Measurements from ENCODE around the gene DLG5.

Gene DLG5

GRCh38 chr10:77946084-77946483, 19.5 kb upstream of the DLG5 start:
- DNase-seq: no peak

DNA sequence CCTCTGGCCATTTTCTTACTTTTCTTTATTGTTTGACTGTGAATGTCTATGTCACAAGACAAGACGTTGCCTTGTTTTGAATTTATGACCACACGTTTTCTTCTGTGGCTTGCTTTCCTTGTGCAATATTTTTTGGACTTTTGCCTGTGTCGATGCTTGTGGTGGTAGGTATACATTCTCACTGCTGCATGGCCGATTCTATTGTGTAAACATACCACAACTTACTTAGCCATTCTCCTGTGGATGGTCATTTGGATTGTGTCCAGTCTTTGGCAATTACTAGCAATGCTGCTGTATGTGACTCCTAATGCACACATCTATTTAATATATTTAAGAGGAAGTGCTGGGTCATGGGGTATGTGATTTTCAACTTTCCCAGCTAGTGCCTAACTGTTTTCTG, 18.0 kb upstream of the DLG5 start:
- DNase-seq: no peak

DNA sequence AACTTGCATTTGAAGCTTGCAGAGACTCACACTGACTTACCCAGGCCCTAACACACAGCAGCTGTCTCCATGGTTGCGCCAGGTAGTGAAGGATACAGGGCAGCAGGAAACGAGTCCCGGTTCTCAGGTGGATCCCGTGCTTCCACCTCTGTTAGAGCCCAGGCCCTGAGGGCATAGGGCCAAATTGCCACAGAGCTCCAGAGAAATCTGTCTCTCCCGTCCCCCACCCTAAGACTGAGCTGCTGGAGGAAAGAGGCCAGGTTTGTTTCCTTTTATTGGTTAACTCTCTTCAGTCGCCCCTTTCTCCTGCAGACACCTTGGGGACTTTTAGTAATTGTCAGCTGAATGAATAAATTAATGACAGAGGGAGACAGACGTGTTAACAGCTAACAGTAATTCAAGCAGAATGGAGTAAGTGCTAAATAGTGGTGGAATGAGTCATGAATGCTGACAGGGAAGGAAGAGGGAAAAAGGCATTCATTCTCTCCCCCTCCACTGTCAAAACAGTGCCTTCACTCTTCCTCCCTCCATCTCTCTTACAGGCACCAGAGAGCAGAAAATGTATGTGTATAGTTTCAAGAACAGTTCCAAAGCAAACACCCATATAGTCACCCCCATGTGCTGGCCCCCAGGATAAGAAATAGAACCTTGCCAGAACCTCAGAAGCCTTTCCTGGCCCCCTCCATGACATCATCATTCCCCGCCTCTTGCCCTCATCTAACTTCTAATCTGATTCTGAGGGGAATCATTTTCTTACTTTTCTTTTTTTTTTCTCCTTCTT, 16.8 kb upstream of the DLG5 start:
- no peak for DNase-seq

- no peak for DNase-seq
Measured at GRCh38 chr10:77941790-77942189, 15.2 kb upstream of the DLG5 start.

DNA sequence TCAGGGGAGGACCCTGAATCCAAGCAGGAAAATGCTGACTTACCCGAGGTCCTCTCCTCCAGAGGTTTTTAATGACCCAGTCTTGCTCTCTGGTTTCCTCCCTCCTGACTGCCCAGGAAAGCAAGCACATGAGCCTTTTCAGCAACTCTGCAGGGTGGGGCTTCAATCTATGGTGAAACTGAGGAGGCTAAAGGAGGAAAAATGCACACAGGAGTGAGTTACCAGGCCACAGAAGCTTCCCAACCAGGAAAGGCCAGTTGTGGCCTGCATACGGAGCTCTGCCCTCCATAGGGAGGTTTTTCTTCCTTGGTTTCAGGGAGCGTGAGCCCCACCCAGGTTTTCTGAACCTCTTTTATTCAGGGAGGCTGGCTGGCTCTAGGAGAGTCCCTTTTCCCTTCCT, 14.1 kb upstream of the DLG5 start:
- DNase-seq: no peak

GRCh38 chr10:77940225-77940624, 13.7 kb upstream of the DLG5 start:
- no peak for DNase-seq

DNA sequence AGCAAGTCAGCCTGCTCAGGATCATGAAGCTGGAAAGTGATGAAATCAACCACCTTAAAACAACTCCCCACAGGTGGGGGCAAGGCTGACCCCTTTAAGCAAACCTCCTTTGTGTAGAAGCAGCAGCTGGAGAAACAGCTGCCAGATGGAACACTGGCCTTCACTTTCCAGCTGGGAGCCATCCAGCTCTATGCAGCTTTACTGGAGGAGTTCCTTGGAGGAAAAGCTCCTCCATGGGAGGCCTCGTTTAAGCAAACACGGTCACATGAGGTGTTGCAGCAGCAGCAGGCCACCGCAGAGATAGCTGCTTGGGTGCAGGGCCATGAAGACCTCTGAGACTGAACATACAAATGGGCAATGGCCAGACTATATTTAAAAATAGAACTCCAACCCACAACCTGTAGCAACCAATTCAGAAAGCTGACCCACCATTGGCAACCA, 13.0 kb upstream of the DLG5 start:
- DNase-seq: no peak

- DNase-seq: no peak
Measured at GRCh38 chr10:77936697-77937567, 10.4 kb upstream of the DLG5 start.

DNA sequence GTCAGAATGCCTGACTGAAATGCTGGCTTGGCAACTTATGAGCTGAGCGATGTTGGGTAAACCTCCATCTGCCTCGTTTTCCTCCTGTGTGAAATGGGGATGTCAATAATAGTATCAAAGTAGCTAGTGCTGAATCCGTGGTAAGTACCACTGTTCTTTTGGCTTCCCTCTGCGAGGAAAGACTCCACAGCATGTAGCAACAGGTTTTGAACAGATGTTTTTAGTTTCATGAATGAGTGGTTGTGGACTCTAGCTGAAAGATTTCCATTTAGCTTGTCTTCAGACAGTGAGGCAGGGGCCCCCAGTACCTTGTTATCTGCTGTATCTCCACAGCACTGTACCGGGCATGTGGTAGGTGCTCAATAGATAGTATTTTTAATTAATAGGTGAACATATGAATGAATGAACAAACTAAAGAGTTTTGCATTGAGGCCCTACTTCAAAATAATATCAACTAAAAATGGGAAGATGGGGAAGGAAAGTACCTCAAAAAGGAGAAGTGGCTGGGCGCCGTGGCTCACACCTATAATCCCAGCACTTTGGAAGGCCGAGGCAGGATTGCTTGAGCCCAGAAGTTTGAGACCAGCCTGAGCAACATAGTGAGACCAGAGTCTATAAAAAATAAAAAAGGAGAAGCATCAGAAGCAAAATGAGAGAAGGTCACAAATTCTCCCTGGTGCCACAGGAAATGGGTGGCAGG, 5.6 kb upstream of the DLG5 start:
- DNase-seq: no peak

GRCh38 chr10:77927402-77928246, 1.1 kb upstream of the DLG5 start:
- no peak for DNase-seq

GRCh38 chr10:77925795-77926565, 575 bp downstream of the DLG5 start:
- DNase-seq: no peak

DNA sequence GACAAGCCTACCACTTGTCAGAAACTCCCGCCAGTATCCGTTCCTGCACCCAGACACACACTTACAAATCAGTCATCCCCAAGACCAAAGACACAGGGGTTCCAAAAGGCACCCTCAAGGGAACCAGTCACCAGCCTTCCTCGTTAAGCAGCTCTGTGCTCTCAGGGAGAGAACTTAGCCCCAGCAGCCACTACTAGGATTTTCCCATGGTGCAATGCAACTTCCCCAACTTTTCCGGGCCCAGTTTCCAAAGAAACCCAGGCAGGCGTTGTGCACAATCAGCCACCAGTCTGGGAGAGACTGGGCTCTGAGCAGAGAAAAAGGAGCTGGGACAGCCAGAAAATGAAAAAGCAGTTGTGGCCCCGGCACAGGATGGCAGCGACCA, 1.2 kb downstream of the DLG5 start:
- DNase-seq: no peak

GRCh38 chr10:77922566-77923179, 3.9 kb downstream of the DLG5 start:
- DNase-seq: no peak

GRCh38 chr10:77922055-77922454, 4.5 kb downstream of the DLG5 start:
- no peak for DNase-seq

- no peak for DNase-seq
Measured at GRCh38 chr10:77921395-77921794, 5.2 kb downstream of the DLG5 start.

GRCh38 chr10:77920495-77920894, 6.1 kb downstream of the DLG5 start:
- DNase-seq: no peak

DNA sequence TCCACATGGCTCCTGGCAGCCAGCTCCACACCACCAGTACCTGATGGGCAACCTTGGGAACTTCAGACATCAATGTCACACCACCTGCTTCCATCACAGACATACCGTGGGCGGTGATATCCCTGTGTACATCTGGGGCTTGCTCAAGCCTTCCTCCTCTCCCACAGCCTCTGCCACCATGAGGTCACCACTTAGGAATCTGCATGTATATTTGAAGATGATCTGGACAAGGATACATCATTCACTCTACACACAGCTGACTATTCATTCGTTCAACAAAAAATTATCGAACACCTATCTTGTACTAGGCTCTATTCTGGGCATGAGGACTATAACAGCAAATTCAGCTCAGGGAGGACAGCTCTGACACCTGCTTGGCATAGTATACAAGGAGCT, 6.8 kb downstream of the DLG5 start:
- DNase-seq: no peak

GRCh38 chr10:77915319-77916105, 11.0 kb downstream of the DLG5 start:
- DNase-seq: no peak

DNA sequence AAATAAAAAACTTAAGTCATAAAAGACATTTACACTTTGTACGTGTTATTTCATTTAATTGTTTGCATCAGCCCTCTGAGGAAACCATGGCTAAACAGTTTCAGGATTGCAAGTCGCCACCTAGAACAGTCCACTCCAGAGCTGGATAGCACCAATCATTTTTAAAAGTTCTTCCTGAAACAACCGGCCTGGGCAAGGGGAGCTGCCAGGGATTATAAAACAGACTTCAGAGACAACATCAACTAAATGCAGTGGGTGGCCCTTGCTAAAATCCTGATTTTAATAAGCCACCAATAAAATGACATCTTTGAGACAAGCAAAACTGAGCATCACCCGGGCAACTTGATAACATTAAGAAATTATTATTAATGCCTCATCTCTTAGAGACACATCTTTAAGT, 13.5 kb downstream of the DLG5 start:
- DNase-seq: no peak

DNA sequence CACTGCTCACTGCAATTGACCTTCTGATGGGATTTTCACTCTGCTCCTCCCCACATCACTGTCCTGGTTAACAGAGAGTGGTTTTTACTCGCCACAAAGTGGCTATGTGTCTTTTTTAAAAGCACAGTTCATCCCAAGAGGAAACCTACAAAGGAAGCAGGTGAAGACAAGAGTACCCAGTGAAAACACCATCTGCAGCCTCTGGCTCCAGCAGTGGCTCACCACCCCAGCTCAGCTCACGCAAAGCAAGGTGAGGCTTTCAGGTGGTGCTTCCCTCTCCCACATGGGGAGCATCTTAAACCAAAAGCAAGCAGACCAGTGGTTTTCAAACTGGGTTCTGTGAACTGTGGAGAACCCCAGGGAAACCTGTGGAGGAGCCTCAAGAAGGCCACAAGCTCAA, 14.0 kb downstream of the DLG5 start:
- DNase-seq: no peak
